Osteoblast (primary cell): ENCODE measurements around the gene IFI30. TPM values are rescaled to one million over a fixed set of nuclear protein-coding genes. Genes with fewer than 3 reads are reported as not detected.

ENCODE experiments used
- DNase-seq: peaks from one replicate; pipeline ENCODE4 v3.0.0; 2011; ENCODE audit warnings: low spot score, mixed read lengths; ENCODE audit not compliant: insufficient read length; ENCODE audit errors: missing footprints
- H2AFZ ChIP-seq: 2 replicates; pipeline ENCODE4 v1.6.0; 2011; ENCODE audit warnings: mild to moderate bottlenecking, low read length
- H3K27ac ChIP-seq: 2 replicates; pipeline ENCODE4 v1.5.1; 2011; ENCODE audit warnings: mild to moderate bottlenecking, low read depth, low read length, moderate library complexity
- H3K27me3 ChIP-seq: 2 replicates; pipeline ENCODE4 v1.6.0; 2012; ENCODE audit warnings: mild to moderate bottlenecking, control low read depth, inconsistent platforms, low read length, moderate library complexity; ENCODE audit not compliant: insufficient read depth
- H3K36me3 ChIP-seq: 2 replicates; pipeline ENCODE4 v1.5.1; 2011; ENCODE audit warnings: mild to moderate bottlenecking, low read length, control low read depth, moderate library complexity; ENCODE audit not compliant: insufficient read depth
- H3K4me1 ChIP-seq: 2 replicates; pipeline ENCODE4 v1.5.1; 2011; ENCODE audit warnings: mild to moderate bottlenecking, low read length, control low read depth, moderate library complexity; ENCODE audit not compliant: insufficient read depth
- H3K4me2 ChIP-seq: 2 replicates; pipeline ENCODE4 v1.6.0; 2011; ENCODE audit warnings: mild to moderate bottlenecking, low read length; ENCODE audit not compliant: insufficient read depth
- H3K4me3 ChIP-seq: fragments of 200-600 bp; sonication (generic); 3 replicates; pipeline ENCODE4 v1.5.1; 2012; ENCODE audit warnings: mild to moderate bottlenecking, low read length, inconsistent platforms; ENCODE audit not compliant: insufficient read depth
- H3K79me2 ChIP-seq: 2 replicates; pipeline ENCODE4 v1.6.0; 2012; ENCODE audit warnings: mild to moderate bottlenecking, low read length, control low read depth, inconsistent platforms; ENCODE audit not compliant: insufficient read depth
- H3K9me3 ChIP-seq: 2 replicates; pipeline ENCODE4 v1.5.1; 2011; ENCODE audit warnings: low read depth, low read length, control low read depth
- H4K20me1 ChIP-seq: 2 replicates; pipeline ENCODE4 v1.6.0; 2012; ENCODE audit warnings: mild to moderate bottlenecking, low read length, control low read depth; ENCODE audit not compliant: insufficient read depth
- CTCF ChIP-seq: IDR thresholded peaks from 2 replicates; pipeline ENCODE4 v1.5.1; 2011; ENCODE audit warnings: mild to moderate bottlenecking, low read depth, low read length, moderate library complexity; ENCODE audit errors: extremely low read depth
- total RNA-seq: library from RNA; depleted of rRNA; stranded (reverse); fragments of >200 nt; gene quantifications from 2 replicates; pipeline ENCODE4 v1.2.3, GENCODE V29; 2012

Gene IFI30
- total RNA-seq, 1 donor = 110 TPM

- H3K79me2 ChIP-seq = peaks cover 32% of the 10 kb centered on the region
- peak overlapping the region; percentile 85 for H3K27ac ChIP-seq
- peak overlapping the region; percentile 91 for H3K4me3 ChIP-seq
Measured at GRCh38 chr19:18152442-18152816, 21.2 kb upstream of the IFI30 start.

GRCh38 chr19:18152817-18153555, 20.6 kb upstream of the IFI30 start, which contains the start of gene PIK3R2:
TSS of gene PIK3R2 (plus strand) at chr19:18153163. CDS start at chr19:18155880, 2,717 bp downstream.
- peaks cover 32% of the 10 kb centered on the region for H3K79me2 ChIP-seq
- H3K27me3 ChIP-seq = no peaks in the 10 kb centered on the region

More at GRCh38 chr19:18152442-18152816, 21.2 kb upstream of the IFI30 start:
- H3K27me3 ChIP-seq = no peaks in the 10 kb centered on the region
- H3K9me3 ChIP-seq = no peaks in the 10 kb centered on the region
- H2AFZ ChIP-seq = peak overlapping the region; percentile 82
- DNase-seq = peak; percentile 100
- H3K4me2 ChIP-seq = peak overlapping the region; percentile 79
- H3K4me1 ChIP-seq = peaks cover 24% of the 10 kb centered on the region
- H3K36me3 ChIP-seq = peaks cover 11% of the 10 kb centered on the region
- peaks cover 18% of the 10 kb centered on the region for H4K20me1 ChIP-seq
- peak; percentile 74 for TF ChIP-seq CTCF

GRCh38 chr19:18153556-18154134, 20.0 kb upstream of the IFI30 start:
- Histone ChIP-seq H3K4me3 (peak overlapping the region; percentile 91), H3K36me3 (peaks cover 11% of the 10 kb centered on the region), H4K20me1 (peaks cover 18% of the 10 kb centered on the region), H3K79me2 (peaks cover 32% of the 10 kb centered on the region), H3K4me2 (peak overlapping the region; percentile 79), H3K9me3 (no peaks in the 10 kb centered on the region), H3K27ac (peak overlapping the region; percentile 65), H2AFZ (peak overlapping the region; percentile 80), H3K4me1 (peaks cover 24% of the 10 kb centered on the region), H3K27me3 (no peaks in the 10 kb centered on the region)
- TF ChIP-seq CTCF = no peak
- DNase-seq = peak; percentile 91

More at GRCh38 chr19:18152817-18153555, 20.6 kb upstream of the IFI30 start, which contains the start of gene PIK3R2:
- no peak for TF ChIP-seq CTCF
- Histone ChIP-seq H3K4me3 (peak within 1 kb of the TSS; percentile 91), H3K4me2 (peak within 1 kb of the TSS; percentile 79), H3K4me1 (peaks cover 24% of the 10 kb centered on the region), H3K27ac (peak within 1 kb of the TSS; percentile 85), H3K9me3 (no peaks in the 10 kb centered on the region), H3K36me3 (peaks cover 11% of the 10 kb centered on the region), H4K20me1 (peaks cover 18% of the 10 kb centered on the region), H2AFZ (peak within 1 kb of the TSS; percentile 82)
- DNase-seq = peak; percentile 100
